Measurements from ENCODE around the gene DIPK1A. TPM values are rescaled to one million over a fixed set of nuclear protein-coding genes. Genes with fewer than 3 reads are reported as not detected.
A peak's percentile ranks its signal among the peaks of the same experiment; 100 is the strongest.

Gene DIPK1A
- total RNA-seq, result 10 to 100 TPM; 12.1 to 14.7 (median 14.4) TPM

GRCh38 chr1:92961131-92961895, at the start of gene DIPK1A:
Gene DIPK1A (minus strand): TSS chr1:92961462. CDS start chr1:92961429, 33 bp downstream.
- peak; percentile 66 to 68 for DNase-seq (ENCODE audit: low spot score in 2 of 2)
- TF ChIP-seq POLR2AphosphoS5 (IDR thresholded peaks at IDR 0.05), result peak; percentile 34 to 68 (median 67)
- TF ChIP-seq POLR2A (IDR thresholded peaks at IDR 0.05), result peak; percentile 30
- TF ChIP-seq CTCF (IDR thresholded peaks at IDR 0.05), result no peak
- intact Hi-C loops (cut with DNase I; ENCODE audit: low total_unique reads), result no loop called here
- Histone ChIP-seq H3K27ac (peak within 1 kb of the TSS; percentile 95 to 99), H3K9me3 (no peaks in the 10 kb centered on the region), H3K4me3 (peak within 1 kb of the TSS; percentile 83 to 93 (median 89)), H3K36me3 (no peaks in the 10 kb centered on the region), H3K4me1 (no peaks in the 10 kb centered on the region), H3K27me3 (no peaks in the 10 kb centered on the region)

GRCh38 chr1:93007941-93008577, 46.8 kb upstream of the DIPK1A start:
- no peaks in the 10 kb centered on the region for H3K4me1 ChIP-seq
- H3K27me3 ChIP-seq, result no peaks in the 10 kb centered on the region
- no peaks in the 10 kb centered on the region for H3K36me3 ChIP-seq
- intact Hi-C loops (cut with DNase I; ENCODE audit: low total_unique reads), result no loop called here
- H3K27ac ChIP-seq, result no peak overlapping the region
- no peaks in the 10 kb centered on the region for H3K9me3 ChIP-seq
- H3K4me3 ChIP-seq, result no peak overlapping the region
- TF ChIP-seq CTCF (IDR thresholded peaks at IDR 0.05) (no peak), POLR2AphosphoS5 (IDR thresholded peaks at IDR 0.05) (no peak), POLR2A (IDR thresholded peaks at IDR 0.05) (no peak)
- DNase-seq (ENCODE audit: low spot score in 2 of 2), result no peak

GRCh38 chr1:93005252-93005598, 44.0 kb upstream of the DIPK1A start:
- H3K27me3 ChIP-seq, result no peaks in the 10 kb centered on the region
- H3K9me3 ChIP-seq, result no peaks in the 10 kb centered on the region
- no peaks in the 10 kb centered on the region for H3K4me1 ChIP-seq
- TF ChIP-seq POLR2A (IDR thresholded peaks at IDR 0.05) (no peak), CTCF (IDR thresholded peaks at IDR 0.05) (no peak), POLR2AphosphoS5 (IDR thresholded peaks at IDR 0.05) (no peak)
- intact Hi-C loops (cut with DNase I; ENCODE audit: low total_unique reads), result no loop called here
- no peaks in the 10 kb centered on the region for H3K36me3 ChIP-seq
- no peak overlapping the region for H3K27ac ChIP-seq
- no peak for DNase-seq (ENCODE audit: low spot score in 2 of 2)
- H3K4me3 ChIP-seq, result no peak overlapping the region

GRCh38 chr1:93004566-93005251, 43.4 kb upstream of the DIPK1A start:
- intact Hi-C loops (cut with DNase I; ENCODE audit: low total_unique reads), result no loop called here
- Histone ChIP-seq H3K36me3 (no peaks in the 10 kb centered on the region), H3K4me1 (no peaks in the 10 kb centered on the region), H3K27me3 (no peaks in the 10 kb centered on the region), H3K9me3 (no peaks in the 10 kb centered on the region), H3K4me3 (no peak overlapping the region), H3K27ac (no peak overlapping the region)
- DNase-seq (ENCODE audit: low spot score in 2 of 2), result no peak
- no peak for TF ChIP-seq POLR2A (IDR thresholded peaks at IDR 0.05)
- TF ChIP-seq CTCF (IDR thresholded peaks at IDR 0.05), result no peak
- no peak for TF ChIP-seq POLR2AphosphoS5 (IDR thresholded peaks at IDR 0.05)

- intact Hi-C loops (cut with DNase I; ENCODE audit: low total_unique reads), result no loop called here
- no peaks in the 10 kb centered on the region for H3K4me1 ChIP-seq
- no peak for DNase-seq (ENCODE audit: low spot score in 2 of 2)
- H3K27ac ChIP-seq, result no peak overlapping the region
- no peak overlapping the region for H3K4me3 ChIP-seq
- no peaks in the 10 kb centered on the region for H3K9me3 ChIP-seq
- TF ChIP-seq POLR2AphosphoS5 (IDR thresholded peaks at IDR 0.05) (no peak), POLR2A (IDR thresholded peaks at IDR 0.05) (no peak), CTCF (IDR thresholded peaks at IDR 0.05) (no peak)
- H3K27me3 ChIP-seq, result no peaks in the 10 kb centered on the region
- H3K36me3 ChIP-seq, result no peaks in the 10 kb centered on the region
Observed at GRCh38 chr1:93003981-93004380, 42.7 kb upstream of the DIPK1A start.

Data from breast epithelium (tissue), 4 donors.